Germinal center (tissue), 1 donor: ENCODE data around the gene SLC38A4.

ENCODE experiments used
- DNase-seq: peaks from one replicate; pipeline ENCODE4 v3.0.0; 2012; ENCODE audit warnings: mixed read lengths, low spot score

The SLC38A4 gene

DNA sequence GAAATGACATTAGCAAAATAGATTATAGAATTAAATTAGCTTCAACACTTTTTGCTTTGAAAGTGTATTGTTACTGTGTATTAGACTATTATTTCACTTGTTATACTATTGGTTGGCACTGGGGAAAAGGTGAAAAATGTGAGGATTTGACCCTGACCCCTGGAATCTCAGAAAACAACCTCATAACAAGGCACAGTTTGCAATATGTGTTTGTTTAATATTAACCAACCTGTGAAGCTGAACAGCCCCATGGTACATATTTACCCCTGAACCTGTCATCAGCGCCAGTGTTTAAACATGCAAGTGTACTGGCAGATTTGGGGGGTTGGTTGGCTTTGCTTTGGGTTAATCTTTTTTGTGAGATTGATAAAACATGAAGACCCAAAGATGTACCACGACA, 11.7 kb downstream of the SLC38A4 start:
- DNase-seq, result no peak

- DNase-seq, result no peak
Measured at GRCh38 chr12:46811185-46811584, 14.6 kb downstream of the SLC38A4 start.

DNA sequence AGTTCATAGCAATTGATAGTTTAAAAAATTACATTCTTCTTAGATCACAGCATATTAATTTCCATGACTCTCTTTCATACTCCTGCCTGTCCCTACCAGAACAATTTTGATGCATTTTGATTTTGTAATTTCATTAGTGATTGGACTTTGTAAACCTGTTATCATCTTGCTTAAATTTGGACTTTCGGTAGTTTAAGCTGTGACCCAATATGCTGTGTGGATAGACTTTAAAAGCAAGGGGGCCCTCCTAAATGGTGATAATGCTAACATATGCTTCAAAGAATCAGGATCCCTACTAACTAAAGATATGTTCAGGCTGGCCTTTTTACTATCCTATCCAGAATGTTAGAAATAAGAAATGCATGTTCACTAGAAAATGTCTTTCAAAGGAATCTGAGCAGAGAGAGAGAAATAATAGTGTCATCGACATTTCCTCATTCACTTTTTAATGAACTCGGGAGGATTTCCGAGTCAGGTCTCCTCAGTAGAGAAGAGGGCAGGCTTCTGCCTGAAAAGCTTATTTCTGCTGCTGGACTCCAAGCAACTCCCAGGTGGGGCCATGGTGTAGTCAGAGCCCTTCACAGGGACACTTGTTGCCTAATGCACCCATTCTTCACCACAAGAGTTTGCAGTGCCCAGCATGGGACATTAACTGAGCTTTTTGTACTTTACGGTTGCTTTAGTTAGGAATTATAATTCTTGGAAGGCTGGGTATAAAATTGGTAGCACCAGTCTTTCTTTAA, 16.7 kb downstream of the SLC38A4 start:
- no peak for DNase-seq

GRCh38 chr12:46808317-46808716, 17.5 kb downstream of the SLC38A4 start:
- no peak for DNase-seq

GRCh38 chr12:46804054-46804453, 21.7 kb downstream of the SLC38A4 start:
- no peak for DNase-seq

- no peak for DNase-seq
Measured at GRCh38 chr12:46803517-46803916, 22.3 kb downstream of the SLC38A4 start.

GRCh38 chr12:46801293-46801692, 24.5 kb downstream of the SLC38A4 start:
- no peak for DNase-seq

- DNase-seq, result no peak
Measured at GRCh38 chr12:46800160-46800559, 25.6 kb downstream of the SLC38A4 start.

GRCh38 chr12:46798648-46799047, 27.1 kb downstream of the SLC38A4 start:
- DNase-seq, result no peak

DNA sequence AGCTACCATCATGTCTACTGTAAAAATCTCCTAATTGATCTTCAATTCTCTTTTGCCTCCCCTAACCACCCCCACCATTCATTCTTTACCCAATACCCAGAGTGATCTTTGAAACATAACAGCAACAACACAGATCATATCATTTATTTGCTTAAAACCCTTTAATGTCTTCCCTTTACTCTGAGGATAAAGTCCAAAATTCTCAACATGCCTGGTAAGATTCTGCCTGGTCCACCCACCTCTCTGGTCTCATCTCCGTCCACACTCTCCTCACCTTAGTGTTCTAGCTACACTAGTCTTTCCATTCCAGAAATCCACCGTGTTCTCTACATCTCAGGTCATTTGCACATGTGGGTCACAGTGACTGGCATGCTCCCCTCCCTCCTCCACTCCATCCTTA, 27.7 kb downstream of the SLC38A4 start:
- no peak for DNase-seq

GRCh38 chr12:46795988-46796387, 29.8 kb downstream of the SLC38A4 start:
- DNase-seq, result no peak

DNA sequence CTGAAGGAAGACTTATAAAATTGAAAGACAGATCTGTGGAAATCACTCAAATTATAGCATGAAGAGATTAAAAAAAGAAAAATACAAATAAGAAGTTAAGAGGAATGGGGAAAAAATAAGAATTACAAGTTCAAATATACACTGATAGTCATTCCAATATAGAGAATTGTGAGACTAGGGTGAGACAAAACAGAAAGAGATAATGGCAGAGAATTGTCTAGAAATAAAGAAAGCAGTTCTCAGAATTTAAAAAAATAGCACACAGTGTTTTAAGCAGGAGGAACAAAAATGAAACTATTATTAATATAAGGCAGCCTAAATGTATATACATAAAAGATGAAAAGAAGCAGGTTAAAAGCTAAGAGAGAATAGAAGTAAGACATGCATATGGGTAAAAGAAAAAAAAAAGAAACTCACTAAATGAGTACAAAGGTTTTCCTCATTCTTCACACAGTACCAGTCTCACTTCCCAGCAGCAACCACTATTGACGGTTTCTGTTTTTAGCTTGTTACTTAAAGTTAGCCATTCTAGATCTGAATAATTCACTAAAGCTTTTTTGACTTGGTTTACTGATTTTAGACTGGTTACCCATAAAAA, 31.1 kb downstream of the SLC38A4 start:
- DNase-seq, result no peak

DNA sequence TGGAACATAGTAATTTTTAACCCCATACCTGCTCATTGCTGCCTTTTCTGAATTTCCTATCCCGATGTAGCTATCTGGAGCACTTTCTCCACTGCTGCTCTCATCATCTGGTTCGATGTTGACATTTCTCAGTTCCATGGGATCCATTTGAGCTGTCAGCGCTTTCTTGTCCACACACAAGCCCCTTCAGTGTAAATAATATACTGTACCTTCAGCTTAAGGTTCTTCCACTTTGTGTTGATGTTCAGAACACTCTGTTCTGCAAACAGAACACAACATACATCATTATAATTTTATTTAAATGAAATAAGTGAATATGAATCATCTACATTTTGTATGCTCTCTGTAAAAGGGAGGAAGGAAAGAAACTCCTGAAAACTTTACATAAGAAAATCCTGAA, 32.9 kb downstream of the SLC38A4 start:
- no peak for DNase-seq

- no peak for DNase-seq
Measured at GRCh38 chr12:46790066-46790465, 35.7 kb downstream of the SLC38A4 start.

- no peak for DNase-seq
Measured at GRCh38 chr12:46788072-46788887, 37.5 kb downstream of the SLC38A4 start.

DNA sequence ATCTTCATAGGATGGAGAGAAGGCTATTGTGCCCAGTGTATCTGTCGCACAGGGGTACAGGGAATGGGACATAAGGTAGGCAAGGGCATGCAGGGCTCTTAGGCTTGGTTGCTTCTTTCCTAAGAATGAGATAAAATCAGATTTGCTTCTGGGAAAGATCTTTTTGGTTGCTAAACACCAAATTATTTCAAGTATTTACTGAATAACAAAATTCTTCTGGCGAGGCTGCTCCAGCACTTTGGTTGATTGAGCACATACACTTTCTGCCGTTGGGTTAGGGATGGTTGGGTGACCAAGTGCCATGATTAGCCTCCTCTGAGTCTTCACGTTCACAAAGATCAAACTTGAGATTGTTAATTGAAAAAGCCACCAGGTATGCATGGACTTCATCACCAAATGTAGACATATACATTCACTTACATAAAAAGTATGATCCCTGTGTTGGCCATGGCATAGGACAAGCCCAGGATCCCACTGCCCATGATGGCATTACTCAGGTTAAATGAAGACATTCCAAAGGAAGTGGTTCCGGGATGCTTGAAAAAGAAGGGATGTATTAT, 38.2 kb downstream of the SLC38A4 start:
- DNase-seq, result no peak

DNA sequence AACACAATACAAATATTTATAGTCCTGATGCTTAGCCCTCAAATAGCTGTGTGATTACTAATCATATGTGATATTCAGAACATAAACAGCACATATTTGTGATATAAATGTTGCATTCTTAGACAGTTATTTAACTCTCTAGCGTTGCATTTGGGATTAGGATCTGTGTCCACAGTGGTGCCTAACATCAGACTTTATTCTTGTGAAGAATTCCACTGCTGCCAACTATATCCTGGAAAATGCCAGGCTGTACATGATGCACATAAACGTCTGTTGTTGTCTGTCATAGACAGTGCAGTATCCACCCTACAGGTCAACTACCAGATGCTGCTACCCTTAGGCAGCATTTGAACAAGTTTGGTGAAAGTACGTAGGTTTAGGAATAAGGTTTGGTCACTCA, 39.0 kb downstream of the SLC38A4 start:
- DNase-seq, result no peak

GRCh38 chr12:46785382-46785781, 40.4 kb downstream of the SLC38A4 start:
- no peak for DNase-seq

DNA sequence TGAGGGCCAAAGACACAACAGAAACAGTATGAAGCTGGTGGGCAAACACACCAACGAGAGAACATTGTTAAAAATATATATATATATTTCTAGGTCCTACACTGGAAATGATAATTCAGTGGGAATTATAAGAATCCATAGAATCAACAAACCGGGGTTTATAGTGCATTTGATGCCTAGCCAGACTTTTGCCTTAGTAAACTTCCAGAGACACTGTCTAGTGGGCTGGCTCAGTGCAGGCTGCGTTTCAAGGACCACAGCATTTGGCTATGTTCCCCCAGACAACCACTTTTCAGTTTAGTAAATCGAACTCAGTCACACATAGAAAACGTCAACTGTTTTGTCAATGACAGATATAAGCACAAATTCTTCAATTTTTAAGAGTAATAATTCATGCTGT, 41.9 kb downstream of the SLC38A4 start:
- no peak for DNase-seq

GRCh38 chr12:46779879-46780278, 45.9 kb downstream of the SLC38A4 start:
- no peak for DNase-seq

GRCh38 chr12:46779063-46779462, 46.7 kb downstream of the SLC38A4 start:
- DNase-seq, result no peak

GRCh38 chr12:46778415-46778814, 47.4 kb downstream of the SLC38A4 start:
- no peak for DNase-seq

- no peak for DNase-seq
Measured at GRCh38 chr12:46777587-46777986, 48.2 kb downstream of the SLC38A4 start.
